ENCODE data around the gene AAK1.
A peak's percentile ranks its signal among the peaks of the same experiment; 100 is the strongest.

The AAK1 gene

DNA sequence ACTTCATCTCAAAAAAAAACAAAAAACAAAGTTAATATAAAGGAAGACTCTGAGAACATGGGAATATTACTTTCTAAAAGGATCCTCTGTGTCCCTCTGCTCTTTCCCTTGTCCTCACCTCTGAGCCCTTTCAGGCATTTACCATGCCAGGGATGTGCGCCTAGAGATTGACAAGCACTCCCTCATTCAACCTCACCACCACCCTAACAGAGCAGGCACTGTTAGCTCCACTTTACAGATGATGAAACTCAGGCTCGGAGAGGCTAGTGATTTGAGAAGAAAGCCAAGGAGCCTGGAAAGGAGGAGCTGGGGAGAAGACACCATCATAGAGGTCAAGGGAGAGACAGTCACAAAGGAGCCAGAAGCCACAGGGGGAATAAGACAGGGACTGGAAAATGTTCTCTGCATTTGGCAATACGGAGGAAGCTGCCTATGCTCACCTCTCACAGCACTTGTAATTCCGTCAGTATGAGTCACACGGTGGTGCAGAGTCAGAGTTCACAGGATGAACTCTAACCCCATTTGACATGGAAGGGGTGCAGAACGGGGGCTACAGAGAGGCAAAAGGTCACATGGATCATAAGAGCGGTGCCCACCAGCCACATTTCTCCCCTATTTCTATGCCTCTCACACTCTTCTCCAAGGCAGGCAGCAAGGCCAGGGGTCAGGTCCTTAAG is 104.5 kb downstream of the AAK1 start:
- DNase-seq (ENCODE audit: low spot score): no peak

DNA sequence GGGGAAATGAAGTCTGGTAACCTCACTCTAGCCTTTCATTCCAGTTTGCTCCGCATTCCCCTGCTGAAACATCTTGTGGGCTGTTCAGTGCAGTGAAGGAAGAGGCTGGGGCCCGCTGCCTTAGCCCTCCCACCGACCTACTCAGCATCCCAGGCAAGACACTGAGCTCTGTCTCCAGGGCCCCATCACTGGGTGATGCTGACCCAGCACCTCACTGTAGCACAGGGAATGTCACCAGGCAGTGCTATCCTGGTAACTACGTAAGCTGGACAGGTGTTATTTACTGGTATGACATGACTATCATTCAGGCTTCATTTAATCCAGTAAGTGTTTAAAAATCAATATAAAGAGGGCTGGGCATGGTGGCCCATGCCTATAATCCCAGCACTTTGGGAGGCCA is 105.3 kb downstream of the AAK1 start:
- DNase-seq (ENCODE audit: low spot score): no peak

DNA sequence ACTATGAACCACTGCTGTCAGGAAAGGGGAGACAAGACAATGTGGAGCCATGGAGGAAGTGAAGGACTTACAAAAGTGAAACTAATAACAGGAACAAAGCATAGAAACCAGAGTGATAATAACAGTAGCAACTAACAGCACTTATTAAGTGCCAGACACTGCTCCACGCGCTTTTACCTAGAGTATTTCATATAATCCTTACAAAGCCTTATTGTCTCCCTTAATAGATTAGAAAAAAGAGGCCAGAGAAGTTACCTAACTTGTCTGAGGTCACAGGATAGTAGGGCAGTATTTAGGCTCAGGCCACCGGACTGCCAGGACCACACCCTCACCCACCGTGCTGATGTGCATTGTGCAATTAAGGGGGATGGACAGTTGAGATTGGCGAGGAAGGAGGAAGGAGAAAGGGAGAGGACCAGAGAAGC is 107.7 kb downstream of the AAK1 start:
- DNase-seq (ENCODE audit: low spot score): no peak

DNA sequence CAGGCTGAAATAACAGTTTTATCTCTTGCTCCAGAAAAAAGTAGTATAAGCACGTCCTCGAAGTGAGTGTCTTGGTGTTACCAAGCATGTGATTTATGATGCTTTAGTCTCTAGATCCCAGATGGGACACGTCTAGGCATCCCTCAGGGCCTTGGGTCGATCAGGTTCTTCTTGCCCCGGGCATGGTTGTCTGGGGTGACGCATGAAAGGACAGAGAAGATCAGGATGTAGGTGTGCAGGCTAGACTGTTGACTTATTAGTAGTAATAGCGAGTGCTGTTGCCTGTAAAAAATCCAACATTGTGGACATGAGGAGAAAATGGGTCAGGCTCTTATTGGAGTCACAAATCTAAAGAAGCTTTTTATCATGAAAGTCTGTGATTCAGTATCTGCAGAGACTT is 112.4 kb downstream of the AAK1 start:
- DNase-seq (ENCODE audit: low spot score): no peak

DNA sequence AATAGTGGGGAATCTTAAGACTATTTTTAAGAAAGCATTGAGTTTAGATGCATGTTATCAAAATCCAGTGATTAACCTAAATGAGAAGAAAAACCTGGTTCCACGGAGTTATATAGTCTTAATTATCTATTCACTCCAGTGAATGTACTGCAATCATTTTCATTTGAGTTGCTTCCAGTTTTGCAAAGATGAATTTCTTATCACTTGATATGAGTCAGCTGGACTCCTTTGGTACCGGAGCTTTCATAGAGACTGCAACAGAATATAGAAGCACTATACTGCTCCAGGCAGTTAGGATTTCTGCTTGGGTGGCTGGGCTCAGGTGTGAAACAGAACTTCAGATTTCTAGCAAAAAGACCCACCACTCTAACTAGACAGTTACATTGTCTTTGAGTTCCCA is 114.1 kb downstream of the AAK1 start:
- DNase-seq (ENCODE audit: low spot score): no peak

DNA sequence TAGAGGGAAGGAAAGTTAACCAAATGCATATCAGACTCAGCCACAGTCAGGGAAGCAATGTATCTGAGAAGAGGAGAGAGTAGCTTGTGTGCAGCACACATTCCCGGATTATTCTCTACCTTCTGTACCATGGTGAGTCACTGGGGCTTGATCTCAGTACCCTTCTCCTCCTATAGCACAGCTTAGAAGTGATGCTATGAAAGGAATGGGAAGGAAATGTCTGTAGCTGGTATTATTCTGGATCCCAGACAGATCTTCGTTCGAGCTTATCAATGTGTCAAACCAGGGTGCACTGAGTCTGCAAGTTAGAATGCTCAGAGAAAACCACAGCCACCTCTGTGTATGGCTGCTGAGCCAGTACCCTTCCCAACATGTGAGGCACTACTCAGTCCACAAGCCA is 118.3 kb downstream of the AAK1 start:
- DNase-seq (ENCODE audit: low spot score): no peak

DNA sequence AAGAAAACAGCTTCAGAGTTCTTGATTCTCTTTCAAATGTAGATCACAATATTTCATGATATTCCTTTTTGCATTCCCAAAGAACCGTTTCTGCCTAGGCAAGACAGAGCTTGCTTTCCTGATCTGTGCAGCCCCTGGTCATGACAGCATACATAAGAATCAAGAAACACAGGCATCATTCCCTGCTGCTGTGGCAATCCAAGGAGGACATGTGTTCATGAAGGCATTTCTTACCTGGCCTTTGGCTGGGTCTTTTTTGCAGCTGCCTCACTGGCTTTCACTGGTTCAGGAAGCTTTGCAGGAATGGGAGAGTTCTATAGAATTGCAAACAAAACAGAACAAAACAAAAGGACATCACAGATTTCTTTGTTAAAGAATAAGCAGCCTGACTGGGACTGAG is 118.7 kb downstream of the AAK1 start:
- DNase-seq (ENCODE audit: low spot score): peak; percentile 30

DNA sequence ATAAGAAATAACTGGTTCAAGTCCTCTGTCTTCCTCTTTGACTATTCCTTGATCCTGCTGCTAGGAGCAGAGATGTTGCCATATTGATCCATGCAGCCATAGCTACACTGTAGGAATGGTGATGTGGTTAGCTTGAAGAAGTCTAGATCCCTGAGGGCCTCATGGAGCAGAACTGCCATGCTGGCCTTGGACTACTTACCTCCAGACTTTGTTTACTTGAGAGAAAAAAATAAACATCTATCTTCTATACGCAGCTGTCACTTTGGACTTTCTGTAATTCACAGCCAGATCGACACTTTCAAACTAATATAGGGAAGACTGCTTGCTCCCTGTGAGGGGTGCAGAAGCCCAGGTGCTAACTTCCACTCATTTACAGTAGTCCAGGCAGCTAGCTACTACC is 121.8 kb downstream of the AAK1 start:
- no peak for DNase-seq (ENCODE audit: low spot score)

DNA sequence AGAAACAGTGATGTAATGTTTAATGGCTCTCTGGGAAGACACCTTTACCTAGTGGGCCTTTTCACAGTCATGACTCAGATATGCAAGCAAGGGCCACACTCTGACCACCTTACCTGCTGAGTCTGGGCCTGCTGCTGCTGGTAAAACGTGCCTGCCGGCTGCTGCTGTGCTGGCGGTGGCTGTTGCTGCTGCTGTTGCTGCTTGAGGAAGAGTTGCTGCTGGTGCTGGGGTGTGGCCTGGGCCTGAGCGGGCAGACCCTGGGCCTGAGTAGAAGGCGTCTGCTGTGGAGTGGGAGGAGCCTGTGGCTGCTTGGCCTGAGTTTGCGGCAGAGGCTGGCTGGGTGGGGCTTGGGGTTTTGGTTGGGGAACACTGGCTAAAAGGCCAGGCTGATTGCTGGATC is 124.7 kb downstream of the AAK1 start:
- peak; percentile 65 for DNase-seq (ENCODE audit: low spot score)

DNA sequence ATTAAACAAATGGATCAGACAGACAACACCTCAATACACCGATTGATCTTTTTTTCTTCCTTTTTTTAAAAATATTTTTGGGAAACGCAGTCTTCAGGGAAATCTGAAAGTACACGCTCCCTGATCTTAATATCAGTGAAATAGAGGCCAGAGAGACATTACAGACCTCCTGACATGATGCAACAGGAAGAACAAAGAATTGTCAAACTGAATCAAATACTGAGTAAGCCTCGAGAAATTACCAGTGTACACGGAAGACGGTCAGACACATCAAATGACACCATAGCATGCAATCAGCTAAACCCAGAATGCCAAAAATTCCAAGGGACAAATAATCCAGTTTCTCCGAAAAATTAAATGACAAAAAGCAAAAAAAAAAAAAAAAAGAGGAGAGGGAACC is 126.1 kb downstream of the AAK1 start:
- no peak for DNase-seq (ENCODE audit: low spot score)

DNA sequence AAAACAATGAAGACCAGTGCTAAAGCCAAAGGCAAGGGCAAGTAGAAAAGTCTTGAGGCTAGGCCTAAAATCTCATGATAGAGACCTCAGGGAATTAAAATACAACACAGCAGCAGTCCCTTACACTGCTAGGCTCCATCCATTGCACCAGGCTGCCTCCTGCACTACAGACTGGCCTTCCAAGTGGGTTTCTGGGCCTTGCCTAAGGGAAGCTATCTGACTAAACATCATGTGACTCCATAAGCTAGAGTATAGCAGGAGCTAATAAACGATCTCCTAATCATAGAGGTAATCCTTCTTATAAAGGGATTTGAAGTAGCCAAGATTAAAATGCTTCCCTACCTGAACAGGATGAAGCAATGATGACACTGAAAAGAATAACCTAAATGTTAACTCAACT is 128.7 kb downstream of the AAK1 start:
- DNase-seq (ENCODE audit: low spot score): no peak

DNA sequence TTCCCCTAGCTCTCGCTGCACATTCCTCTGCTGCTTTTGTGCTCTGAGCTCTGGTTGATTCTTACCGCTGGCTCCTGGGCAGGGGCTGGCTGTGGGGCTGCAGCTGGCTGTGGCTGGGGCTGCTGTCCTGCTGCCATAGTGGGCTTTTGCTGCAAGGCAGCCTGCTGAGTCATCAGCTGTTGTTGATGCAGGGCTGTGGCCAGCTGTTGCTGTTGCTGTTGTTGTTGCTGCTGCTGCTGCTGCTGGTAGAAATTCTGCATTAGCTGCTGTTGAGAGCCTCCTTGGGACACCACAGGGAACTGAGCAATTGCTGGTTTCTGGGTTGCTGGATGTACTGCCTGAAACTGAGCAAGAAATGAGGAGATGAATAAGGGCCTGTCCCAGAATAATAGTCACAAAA is 129.1 kb downstream of the AAK1 start:
- peak; percentile 45 for DNase-seq (ENCODE audit: low spot score)

DNA sequence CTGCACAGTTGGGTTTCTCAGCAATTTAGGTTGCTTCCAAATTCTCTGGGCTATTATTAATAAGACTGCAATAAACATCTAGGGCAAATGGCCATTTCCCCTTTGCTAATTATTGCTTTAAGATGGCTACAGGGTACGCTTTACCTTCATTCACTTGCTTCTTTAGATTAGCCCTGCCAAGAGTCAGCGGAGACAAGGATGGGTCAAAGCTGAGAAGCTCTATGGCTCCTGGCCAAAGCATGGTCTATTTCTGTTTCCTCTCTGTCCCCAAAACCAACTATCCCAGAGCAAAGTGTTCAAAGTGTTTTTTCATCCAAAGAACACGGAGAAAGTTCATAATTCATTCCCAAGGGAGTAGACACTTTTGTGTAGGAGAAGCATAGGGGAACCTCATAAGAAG is 131.1 kb downstream of the AAK1 start:
- no peak for DNase-seq (ENCODE audit: low spot score)

DNA sequence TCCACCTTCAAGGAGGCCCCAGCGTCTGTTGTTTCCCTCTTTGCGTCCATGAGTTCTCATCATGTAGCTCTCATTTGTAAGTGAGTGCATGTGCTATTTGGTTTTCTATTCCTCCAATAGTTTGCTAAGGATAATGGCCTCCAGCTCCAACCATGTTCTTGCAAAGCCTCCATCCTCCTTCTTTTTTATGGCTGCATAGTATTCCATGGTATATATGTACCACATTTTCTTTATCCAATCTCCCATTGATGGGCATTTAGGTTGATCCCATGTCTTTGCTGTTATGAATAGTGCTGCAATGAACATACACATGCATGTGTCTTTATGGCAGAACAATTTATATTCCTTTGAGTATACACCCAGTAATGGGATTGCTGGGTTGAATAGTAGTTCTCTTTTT is 133.3 kb downstream of the AAK1 start:
- DNase-seq (ENCODE audit: low spot score): no peak

DNA sequence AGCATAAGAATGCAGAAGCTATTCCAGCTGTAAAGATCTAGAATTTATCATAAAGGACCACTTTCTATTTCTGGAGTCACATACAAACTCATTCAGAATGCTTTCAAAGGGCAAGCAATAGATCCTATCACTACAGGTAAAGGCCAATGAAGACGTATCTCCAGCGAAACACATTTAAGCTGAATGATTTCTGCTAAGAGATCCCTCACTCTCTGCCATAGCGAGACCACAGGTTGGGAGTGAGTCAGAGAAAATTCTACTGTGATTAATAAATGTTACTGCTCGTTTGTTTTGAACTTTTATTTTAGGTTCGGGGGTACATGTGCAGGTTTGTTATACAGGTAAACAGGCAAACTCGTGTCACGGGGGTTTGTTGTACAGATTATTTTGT is 133.8 kb downstream of the AAK1 start:
- no peak for DNase-seq (ENCODE audit: low spot score)

DNA sequence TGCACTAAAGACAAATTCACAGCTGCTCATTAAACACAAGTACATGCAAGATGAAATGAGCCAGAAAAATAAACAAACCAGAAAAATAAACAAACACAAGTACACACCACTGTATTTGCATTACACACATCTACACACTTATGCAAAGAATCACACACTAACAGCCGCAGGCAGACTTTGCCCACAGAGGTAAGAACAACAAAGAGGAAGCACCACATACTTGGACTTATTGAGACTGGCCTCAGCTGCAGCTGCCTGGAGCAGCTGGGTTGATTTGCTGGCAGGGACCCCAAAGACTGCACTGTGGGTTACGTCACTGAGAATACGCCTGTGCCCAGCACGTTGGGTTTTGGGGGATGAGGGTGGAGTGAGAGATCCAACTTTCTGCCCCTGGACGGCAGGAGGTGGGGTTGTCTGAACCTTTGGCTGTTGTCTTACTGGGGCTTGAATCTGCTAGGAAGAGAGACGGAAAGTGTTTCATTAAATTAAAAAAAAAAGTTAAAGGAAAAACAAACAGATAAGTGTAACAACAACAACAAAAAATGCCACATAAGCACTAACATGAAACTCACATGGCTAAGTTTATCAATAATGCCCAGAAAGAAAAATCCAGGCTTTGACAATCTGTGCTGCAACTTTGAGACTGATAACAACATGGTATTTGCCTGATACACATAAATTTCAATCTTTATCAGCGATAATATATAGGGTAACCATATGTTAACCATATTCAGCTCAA is 134.4 kb downstream of the AAK1 start:
- DNase-seq (ENCODE audit: low spot score): no peak

DNA sequence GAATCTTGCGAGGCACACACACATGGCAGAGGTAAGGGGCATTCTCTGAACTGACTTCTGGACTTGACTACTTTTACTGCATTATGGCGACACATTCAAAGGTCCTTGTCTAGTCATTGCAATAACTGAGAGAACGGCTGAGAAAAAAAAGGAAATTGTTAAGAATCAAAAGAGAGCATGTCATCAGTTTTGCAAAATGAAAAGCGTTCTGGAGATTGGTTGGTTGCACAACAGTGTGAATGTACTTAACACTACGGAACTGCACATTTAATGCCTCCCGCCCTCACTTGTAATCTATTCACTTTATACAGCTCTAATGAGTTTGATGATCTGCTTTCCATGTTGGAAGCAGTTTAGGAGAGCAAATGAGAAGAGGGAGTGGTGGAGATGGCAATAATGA is 137.8 kb downstream of the AAK1 start:
- DNase-seq (ENCODE audit: low spot score): no peak

DNA sequence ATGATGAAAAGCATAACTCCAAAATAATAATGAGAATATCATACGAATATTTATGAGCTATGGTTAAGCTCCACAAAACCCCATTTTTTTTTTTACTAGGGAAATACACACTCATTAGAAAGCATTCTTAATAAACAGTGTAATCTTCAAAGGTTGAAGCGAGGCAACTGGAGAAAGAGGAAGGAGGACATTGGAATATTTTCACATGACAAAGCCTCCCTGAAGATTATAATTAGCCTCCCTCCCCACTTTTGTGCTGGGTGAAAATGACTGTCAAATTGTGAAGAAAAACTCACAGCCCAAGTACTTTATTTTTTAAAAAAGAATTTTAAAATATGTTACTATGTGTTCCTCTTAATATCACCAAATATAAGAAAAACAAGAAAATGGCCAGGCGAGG is 142.2 kb downstream of the AAK1 start:
- no peak for DNase-seq (ENCODE audit: low spot score)

DNA sequence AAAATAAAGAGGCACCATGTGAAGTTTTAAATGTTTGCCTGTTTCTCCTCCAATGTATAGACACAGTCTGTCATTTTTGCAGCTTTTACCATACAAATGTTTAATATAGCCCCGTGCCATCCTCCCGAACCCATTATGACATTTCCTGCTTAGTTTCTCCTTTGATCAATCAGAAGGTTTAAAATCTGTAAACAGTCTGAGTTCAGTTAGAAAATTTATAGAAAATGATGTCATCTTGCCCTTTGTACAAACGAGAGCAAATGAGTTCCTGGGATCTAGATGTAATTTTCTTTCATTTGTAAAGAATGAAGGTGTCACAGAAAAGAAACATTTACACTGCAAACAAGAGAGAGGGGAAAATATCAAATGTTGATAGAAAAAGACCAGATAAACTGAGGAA is 143.6 kb downstream of the AAK1 start:
- no peak for DNase-seq (ENCODE audit: low spot score)

DNA sequence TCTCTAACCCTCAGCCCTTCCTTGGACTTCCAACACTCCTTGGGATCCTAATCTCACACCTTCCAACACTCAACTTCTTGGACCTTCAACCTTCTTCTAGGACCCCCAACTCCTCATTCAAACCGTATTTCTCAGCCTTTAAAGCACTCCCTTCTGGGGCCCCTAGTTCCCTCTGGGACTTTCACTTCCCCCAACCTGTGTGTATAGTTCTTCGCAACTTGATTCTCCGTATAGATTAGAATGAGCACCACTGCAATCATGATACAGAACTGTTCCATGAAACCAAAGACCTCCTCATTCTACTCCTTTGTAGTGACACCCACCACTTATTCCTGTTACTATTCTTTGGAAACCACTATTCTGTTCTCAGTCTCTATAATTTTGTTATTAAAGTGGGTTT is 144.3 kb downstream of the AAK1 start:
- no peak for DNase-seq (ENCODE audit: low spot score)

DNA sequence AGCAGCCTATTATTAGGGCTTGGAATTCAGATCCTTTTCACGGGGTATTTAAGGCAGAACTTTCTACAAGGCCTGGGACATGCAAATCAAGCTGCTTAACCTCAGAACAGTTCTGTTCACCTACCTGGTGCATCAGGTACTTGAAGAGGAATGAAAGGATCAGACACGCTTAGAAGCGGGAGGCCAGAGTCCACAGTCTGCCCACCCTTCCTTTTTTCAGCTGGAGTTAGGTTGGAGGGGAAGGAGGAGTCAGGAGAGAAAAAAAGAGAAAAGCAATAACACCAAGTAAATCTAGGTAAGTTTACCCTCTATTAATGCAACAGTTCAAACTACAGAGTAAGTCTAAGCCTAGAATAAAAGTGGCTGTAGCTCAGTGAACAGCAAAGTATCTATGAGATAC is 147.7 kb downstream of the AAK1 start:
- no peak for DNase-seq (ENCODE audit: low spot score)

DNA sequence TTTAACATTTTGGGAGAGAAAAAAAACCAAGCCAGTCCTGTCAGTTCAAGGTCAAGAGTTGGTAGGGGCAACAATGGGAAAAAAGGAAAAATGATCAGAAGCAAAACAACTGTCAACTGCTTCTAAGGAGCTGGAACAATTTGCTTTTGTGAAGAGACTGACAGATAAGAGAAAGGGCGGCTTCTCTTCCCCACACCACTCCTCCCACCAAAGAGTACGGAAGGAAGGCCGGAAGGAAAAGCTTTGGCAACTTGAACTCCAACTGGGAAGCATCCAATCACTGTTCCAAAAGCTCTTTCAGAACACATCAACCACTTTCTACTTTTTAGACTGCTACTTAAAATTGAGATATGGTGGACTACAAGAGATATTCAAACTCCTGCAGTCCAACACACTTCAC is 148.5 kb downstream of the AAK1 start:
- DNase-seq (ENCODE audit: low spot score): no peak

DNA sequence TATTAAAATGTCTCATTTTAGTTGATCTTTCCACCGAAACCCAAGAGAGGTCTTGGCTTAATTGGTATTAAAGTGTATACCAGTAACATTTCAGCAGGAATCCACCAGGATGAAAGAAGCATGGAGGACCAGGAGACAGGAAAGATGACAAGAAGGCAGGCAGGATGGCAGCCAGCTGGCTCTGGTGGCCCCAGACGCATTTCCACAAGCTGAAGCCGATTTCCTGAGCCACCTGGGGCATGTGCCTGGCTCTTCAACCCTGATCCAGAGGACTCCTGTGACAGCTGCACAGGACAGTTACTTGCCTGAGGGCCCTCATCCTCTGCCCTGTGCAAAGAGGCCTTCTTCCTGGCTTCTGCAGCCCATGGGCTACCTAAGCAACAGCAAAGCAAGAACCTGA is 149.4 kb downstream of the AAK1 start:
- DNase-seq (ENCODE audit: low spot score): no peak

DNA sequence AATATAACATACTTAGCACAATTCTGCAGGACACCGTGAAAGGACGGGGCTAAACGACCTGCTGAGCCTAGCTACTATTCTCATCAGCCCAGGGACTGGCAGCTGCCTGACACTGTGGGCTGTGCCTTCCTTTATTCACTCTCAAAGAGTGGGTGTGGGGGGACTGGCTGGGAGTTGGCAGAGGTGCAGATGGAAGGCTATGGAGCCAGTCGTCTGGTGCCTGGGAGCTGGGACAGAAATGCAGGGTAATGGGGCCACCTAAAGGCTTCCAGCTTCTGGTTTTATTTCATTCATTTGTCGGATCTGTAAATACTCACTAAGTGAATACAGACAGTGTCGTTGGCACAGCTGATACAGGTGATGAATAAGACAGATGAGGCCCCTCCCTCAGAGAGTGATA is 150.3 kb downstream of the AAK1 start:
- no peak for DNase-seq (ENCODE audit: low spot score)
